Pulmonary artery endothelial cell (primary cell): ENCODE results near the gene SYNM. TPM values are rescaled to one million over a fixed set of nuclear protein-coding genes. Genes with fewer than 3 reads are reported as not detected.

Experiments
- DNase-seq: peaks from one replicate; pipeline ENCODE4 v3.0.0-alpha.2; 2011; ENCODE audit warnings: low read depth, low spot score
- total RNA-seq: library from RNA; depleted of rRNA; stranded (reverse); fragments of >200 nt; gene quantifications from 2 replicates; pipeline ENCODE4 v1.2.3, GENCODE V29; 2014

Gene SYNM
- total RNA-seq, 1 donor from 2014 or later = 5.9 TPM

- no peak for DNase-seq
Observed at GRCh38 chr15:99138491-99138982, 33.7 kb downstream of the SYNM start.

DNA sequence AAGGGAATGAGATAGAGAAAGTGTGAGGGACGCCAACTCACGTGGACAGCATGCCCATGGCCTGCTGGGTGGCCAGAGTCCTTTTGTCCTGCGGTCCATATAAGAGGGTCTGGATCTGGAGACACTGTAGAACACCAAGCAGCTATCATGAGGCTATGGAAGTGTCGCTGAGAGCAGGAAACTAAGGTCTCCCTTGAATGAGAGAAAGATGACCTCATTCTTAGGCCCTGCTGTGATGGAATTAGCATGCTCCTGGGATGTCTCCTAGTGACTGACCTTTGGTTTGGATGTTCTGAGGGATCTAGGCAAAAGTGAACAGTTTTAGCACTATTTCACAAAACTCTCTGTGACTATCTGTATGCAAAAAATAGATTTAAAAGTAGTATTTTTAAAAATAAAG lies 34.4 kb downstream of the SYNM start:
- DNase-seq = no peak

DNA sequence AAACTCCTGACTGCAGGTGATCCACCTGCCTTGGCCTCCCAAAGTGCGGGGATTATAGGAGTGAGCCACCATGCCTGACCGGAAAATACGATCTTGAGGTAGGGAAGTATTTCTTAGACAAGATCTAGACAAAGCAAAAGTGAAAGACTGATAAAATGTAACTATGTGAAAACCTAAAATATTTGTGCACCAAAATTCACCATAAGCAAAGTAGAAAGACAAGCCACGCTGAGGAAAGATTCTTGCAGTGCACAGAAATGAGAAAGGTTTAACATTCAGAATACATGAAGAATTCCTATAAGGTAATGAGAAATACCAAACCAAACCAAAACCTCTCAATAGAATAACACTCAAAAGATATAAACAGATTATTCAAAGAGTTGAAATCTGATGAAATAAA lies 35.7 kb downstream of the SYNM start:
- no peak for DNase-seq

- no peak for DNase-seq
Observed at GRCh38 chr15:99141943-99142342, 37.1 kb downstream of the SYNM start.

DNA sequence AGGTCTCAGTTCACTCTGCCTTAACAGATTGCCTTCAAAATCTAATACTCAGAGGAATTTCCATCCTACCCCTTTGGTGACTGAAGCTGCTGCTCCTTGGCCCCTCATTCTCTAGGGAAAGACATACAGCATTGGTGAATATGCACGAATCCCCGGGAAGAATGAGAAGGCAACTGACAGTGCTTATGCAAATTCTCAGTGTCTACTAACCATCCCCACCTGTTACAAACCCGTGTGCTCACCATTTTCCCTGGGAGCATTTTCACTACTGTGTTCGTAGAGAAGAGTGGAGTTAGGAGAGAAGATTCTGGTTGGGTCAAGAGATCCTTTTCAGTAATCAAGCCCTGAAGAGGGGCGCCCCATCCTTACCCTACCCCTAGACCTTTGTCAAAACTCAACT lies 37.7 kb downstream of the SYNM start:
- DNase-seq = no peak

- DNase-seq = no peak
Observed at GRCh38 chr15:99143242-99143641, 38.4 kb downstream of the SYNM start.

- no peak for DNase-seq
Observed at GRCh38 chr15:99143655-99144610, 39.1 kb downstream of the SYNM start.

DNA sequence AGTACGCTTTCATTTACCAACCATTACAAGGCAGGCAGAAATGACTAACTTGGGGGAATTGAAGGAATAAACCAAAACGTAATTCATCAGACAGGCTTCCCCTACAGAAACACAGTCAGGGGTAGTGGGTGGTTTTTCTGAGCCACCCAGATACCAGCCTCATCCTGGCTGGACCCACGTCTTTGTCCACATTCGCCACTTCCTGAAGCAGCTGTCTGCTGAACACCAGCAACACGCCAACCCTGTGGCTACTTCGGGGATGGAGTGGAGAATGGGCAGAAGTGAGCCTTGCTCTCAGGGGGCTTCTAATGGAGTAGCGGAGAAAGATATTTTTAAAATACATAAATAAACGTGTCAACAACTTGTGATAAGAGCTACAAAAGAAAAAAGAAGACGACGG lies 40.1 kb downstream of the SYNM start:
- DNase-seq = no peak

DNA sequence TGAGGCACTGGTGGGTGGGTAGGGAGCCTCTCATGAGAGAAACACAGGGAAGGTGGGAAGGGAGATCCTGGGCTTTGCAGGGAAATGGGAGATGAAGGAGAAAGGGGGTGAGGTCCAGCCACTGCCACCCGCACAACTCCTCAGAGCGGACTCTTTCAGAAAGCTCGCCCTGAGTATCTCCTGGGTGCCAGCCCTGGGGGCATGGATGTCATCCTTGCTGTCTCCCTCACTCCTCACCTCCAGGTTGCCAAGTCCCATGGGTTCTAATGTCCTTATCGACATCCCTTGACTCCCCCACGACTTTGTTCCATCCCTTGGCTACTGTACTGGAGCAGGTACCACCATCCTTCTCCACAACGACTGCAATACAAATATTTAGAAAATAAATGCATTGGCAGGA lies 40.9 kb downstream of the SYNM start:
- DNase-seq = no peak

DNA sequence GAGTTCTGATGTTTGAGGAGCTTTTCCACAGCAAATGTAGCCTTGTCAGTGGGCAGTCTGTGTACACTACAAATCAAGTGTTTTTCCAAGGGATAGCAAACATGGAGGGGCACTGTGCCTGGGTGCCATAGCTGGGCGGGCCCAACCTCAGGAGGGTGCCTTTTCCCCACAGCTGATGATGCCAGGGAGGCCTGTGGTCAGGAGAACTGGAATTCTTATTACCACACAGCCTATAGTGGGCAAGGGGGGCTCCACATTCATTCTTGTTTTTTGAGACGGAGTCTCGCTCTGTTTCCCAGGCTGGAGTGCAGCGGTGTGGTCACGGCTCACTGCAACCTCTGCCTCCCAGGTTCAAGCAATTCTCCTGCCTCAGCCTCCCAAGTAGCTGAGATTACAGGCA lies 41.8 kb downstream of the SYNM start:
- no peak for DNase-seq

DNA sequence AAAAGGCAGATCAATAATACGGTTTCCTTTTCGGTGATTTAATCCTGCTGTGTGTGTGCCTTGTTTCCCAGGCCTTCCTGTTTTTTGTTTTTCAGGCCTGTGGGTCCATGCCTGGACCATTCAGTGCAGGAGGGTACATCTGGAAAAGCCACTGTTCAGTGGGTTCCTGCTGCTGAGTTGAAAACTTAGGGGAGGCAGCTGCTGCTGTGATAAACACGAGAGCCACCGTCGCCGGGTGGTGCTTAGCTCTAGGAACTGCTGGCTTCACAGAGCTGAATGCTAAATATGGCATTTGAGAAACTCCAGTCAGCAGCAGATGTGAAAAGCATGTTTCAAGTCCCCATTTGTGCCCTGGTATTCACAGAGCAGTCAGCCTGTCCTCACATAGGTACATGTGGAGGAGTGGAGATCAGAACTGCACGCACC lies 44.0 kb downstream of the SYNM start:
- no peak for DNase-seq

DNA sequence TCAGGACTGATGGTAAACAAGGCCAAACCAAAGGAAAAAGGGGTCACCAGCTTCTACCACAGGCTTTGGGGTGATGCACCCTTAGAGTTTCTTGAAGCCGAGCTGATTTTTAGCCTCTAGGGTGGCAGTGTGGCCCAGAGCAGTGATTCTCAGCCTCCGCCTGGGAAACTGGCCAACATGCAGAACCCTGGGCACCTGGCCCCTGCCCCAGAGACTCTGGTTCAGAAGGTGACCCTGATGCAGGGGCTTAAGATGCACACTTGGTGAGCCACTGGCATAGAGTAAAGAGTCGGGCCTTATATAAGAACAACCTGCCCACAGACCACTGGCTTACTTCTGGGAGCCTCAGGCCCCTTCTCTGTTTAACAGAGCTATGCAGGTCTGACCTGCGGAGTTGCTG lies 44.5 kb downstream of the SYNM start:
- DNase-seq = no peak

DNA sequence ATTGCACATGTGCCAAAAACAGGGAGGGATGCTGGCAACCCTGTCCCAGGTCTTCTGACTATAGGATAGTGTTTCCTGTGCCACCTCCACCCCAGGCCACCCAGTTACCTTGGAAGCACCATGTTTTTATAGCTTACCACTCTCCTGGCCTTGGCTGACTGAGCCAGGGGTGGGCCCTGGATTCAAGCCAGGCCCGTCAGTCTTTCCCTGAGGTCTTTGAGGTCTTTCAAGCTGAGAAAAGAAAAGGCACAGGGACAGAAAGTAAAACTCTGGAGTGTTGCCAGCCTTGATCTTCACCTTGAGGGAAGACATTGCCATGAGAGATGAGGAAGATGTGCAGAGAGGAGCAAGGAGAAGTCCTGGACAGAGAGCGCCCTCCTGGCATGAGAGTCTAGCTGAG lies 46.3 kb downstream of the SYNM start:
- DNase-seq = no peak

DNA sequence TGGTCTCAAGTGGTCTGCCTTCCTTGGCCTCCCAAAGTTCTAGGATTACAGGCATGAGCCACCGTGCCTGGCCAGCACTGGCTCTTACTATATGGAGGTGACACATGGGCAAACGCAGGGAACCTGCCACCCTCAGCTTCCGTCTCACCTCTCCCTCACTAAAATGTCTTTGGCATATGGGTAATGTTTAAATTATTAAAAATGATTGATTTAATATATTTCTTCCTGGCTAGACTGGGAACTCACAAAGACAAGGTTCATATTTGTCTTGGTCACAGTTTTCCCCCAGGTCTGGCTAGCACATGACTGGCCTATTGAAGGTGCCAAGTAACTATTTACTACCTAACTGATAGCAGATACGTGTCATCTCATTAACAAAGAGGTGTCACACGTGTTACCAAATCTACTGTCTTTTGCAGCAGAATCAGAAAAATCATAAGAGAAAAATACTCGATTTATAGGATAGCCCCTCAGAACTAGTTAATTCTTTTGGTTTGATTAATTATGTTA lies 48.2 kb downstream of the SYNM start:
- DNase-seq = no peak

GRCh38 chr15:99154271-99154670 lies 49.4 kb downstream of the SYNM start:
- DNase-seq = no peak

DNA sequence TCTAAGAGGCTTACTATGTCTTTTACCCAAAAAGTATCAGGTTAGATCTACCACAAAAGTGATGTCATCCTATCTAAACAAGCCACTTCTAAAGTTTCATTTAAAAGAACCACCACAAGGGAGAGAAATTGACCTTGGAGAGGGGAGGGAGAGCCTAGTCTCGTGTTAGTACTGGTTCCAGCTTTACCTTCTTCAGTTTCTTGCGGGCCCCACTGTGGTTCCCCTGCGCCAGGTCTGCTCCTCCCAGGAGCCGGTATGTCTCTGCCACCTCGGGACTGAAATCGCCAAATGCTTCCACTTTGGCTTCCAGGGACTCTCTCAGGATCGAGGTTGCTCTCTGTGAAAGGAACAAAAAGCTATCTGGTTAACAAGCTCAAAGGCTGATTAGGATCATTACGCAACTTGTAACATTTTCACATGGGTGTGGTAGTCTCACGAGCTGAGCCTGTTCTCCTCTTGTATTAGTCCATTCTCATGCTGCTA lies 51.1 kb downstream of the SYNM start:
- DNase-seq = no peak

DNA sequence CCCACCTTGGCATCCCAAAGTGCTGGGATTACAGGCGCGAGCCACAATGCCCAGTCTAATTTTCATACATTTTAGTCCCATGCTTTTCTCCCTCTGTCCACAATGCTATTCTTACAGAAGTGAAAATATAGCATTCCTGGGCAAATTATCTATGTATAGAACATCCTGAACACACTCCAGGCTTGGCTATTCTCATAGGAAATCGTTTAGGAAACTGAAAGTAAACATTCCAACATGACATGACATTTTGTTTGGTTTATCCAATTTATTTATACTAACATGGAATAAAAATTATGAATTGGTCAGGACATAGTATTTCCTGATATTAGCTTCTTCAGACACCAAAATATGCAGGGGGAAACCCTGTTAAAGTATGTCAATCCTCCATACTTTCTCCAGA lies 52.6 kb downstream of the SYNM start:
- no peak for DNase-seq

GRCh38 chr15:99158626-99159412 lies 53.9 kb downstream of the SYNM start:
- DNase-seq = no peak

- DNase-seq = no peak
Observed at GRCh38 chr15:99163271-99164062, 58.6 kb downstream of the SYNM start.

GRCh38 chr15:99164119-99164518 lies 59.2 kb downstream of the SYNM start:
- no peak for DNase-seq
